ENCODE measurements around the gene ADM2.

Gene ADM2

GRCh38 chr22:50505776-50506610 is 24.6 kb downstream of the ADM2 start:
- Histone ChIP-seq H2AFZ (ENCODE audit: low read depth, low read length) (no peak overlapping the region), H3K9me3 (ENCODE audit: low read length) (no peaks in the 10 kb centered on the region), H3K36me3 (ENCODE audit: insufficient read depth, low read length) (peaks cover 36% of the 10 kb centered on the region), H3K4me1 (ENCODE audit: insufficient read depth, low read length) (peaks cover 21% of the 10 kb centered on the region), H3K27me3 (ENCODE audit: insufficient read depth, low read length) (no peaks in the 10 kb centered on the region), H3K4me3 (ENCODE audit: low read length) (peak overlapping the region; percentile 98)

GRCh38 chr22:50506611-50507420 is 25.5 kb downstream of the ADM2 start:
- Histone ChIP-seq H3K4me1 (ENCODE audit: insufficient read depth, low read length) (peaks cover 21% of the 10 kb centered on the region), H3K27me3 (ENCODE audit: insufficient read depth, low read length) (no peaks in the 10 kb centered on the region), H3K36me3 (ENCODE audit: insufficient read depth, low read length) (peaks cover 36% of the 10 kb centered on the region)

GRCh38 chr22:50507421-50507990 is 26.2 kb downstream of the ADM2 start, which contains the start of gene LMF2:
LMF2 (minus strand) TSS chr22:50507702; CDS start chr22:50507675, 27 bp downstream.
- peak within 1 kb of the TSS; percentile 98 for H3K4me3 ChIP-seq (ENCODE audit: low read length)
- H3K27me3 ChIP-seq (ENCODE audit: insufficient read depth, low read length), result no peaks in the 10 kb centered on the region
- H3K9me3 ChIP-seq (ENCODE audit: low read length), result no peaks in the 10 kb centered on the region
- H3K36me3 ChIP-seq (ENCODE audit: insufficient read depth, low read length), result peaks cover 38% of the 10 kb centered on the region
- peaks cover 21% of the 10 kb centered on the region for H3K4me1 ChIP-seq (ENCODE audit: insufficient read depth, low read length)
- peak within 1 kb of the TSS; percentile 6 for H2AFZ ChIP-seq (ENCODE audit: low read depth, low read length)

More at GRCh38 chr22:50506611-50507420, 25.5 kb downstream of the ADM2 start:
- Histone ChIP-seq H3K9me3 (ENCODE audit: low read length) (no peaks in the 10 kb centered on the region), H3K4me3 (ENCODE audit: low read length) (peak overlapping the region; percentile 98), H2AFZ (ENCODE audit: low read depth, low read length) (peak overlapping the region; percentile 6)

GRCh38 chr22:50507991-50508884 is 26.9 kb downstream of the ADM2 start, which contains the start of gene NCAPH2:
NCAPH2 (plus strand) TSS chr22:50508224; CDS start chr22:50508338, 114 bp downstream.
- H2AFZ ChIP-seq (ENCODE audit: low read depth, low read length), result peak within 1 kb of the TSS; percentile 6
- peaks cover 36% of the 10 kb centered on the region for H3K36me3 ChIP-seq (ENCODE audit: insufficient read depth, low read length)
- peak within 1 kb of the TSS; percentile 98 for H3K4me3 ChIP-seq (ENCODE audit: low read length)
- H3K9me3 ChIP-seq (ENCODE audit: low read length), result no peaks in the 10 kb centered on the region
- H3K27me3 ChIP-seq (ENCODE audit: insufficient read depth, low read length), result no peaks in the 10 kb centered on the region
- H3K4me1 ChIP-seq (ENCODE audit: insufficient read depth, low read length), result peaks cover 21% of the 10 kb centered on the region

GRCh38 chr22:50508897-50509296 is 27.6 kb downstream of the ADM2 start:
- H3K4me3 ChIP-seq (ENCODE audit: low read length), result peak overlapping the region; percentile 74
- no peak overlapping the region for H2AFZ ChIP-seq (ENCODE audit: low read depth, low read length)
- H3K9me3 ChIP-seq (ENCODE audit: low read length), result no peaks in the 10 kb centered on the region
- H3K36me3 ChIP-seq (ENCODE audit: insufficient read depth, low read length), result peaks cover 34% of the 10 kb centered on the region
- H3K27me3 ChIP-seq (ENCODE audit: insufficient read depth, low read length), result no peaks in the 10 kb centered on the region
- H3K4me1 ChIP-seq (ENCODE audit: insufficient read depth, low read length), result peaks cover 21% of the 10 kb centered on the region

GRCh38 chr22:50513175-50513574 is 31.8 kb downstream of the ADM2 start:
- no peaks in the 10 kb centered on the region for H3K27me3 ChIP-seq (ENCODE audit: insufficient read depth, low read length)
- peaks cover 13% of the 10 kb centered on the region for H3K4me1 ChIP-seq (ENCODE audit: insufficient read depth, low read length)
- H2AFZ ChIP-seq (ENCODE audit: low read depth, low read length), result no peak overlapping the region
- H3K36me3 ChIP-seq (ENCODE audit: insufficient read depth, low read length), result peaks cover 44% of the 10 kb centered on the region
- H3K9me3 ChIP-seq (ENCODE audit: low read length), result no peaks in the 10 kb centered on the region
- no peak overlapping the region for H3K4me3 ChIP-seq (ENCODE audit: low read length)

- H3K36me3 ChIP-seq (ENCODE audit: insufficient read depth, low read length), result peaks cover 57% of the 10 kb centered on the region
- no peaks in the 10 kb centered on the region for H3K9me3 ChIP-seq (ENCODE audit: low read length)
- no peak overlapping the region for H2AFZ ChIP-seq (ENCODE audit: low read depth, low read length)
- no peak overlapping the region for H3K4me3 ChIP-seq (ENCODE audit: low read length)
- no peaks in the 10 kb centered on the region for H3K4me1 ChIP-seq (ENCODE audit: insufficient read depth, low read length)
- H3K27me3 ChIP-seq (ENCODE audit: insufficient read depth, low read length), result no peaks in the 10 kb centered on the region
These were observed 34.7 kb downstream of the ADM2 start for GRCh38 chr22:50516068-50516467.

- H3K36me3 ChIP-seq (ENCODE audit: insufficient read depth, low read length), result peaks cover 64% of the 10 kb centered on the region
- no peak overlapping the region for H3K4me3 ChIP-seq (ENCODE audit: low read length)
- no peak overlapping the region for H2AFZ ChIP-seq (ENCODE audit: low read depth, low read length)
These were observed 35.5 kb downstream of the ADM2 start for GRCh38 chr22:50516891-50517290.

GRCh38 chr22:50517495-50518260 is 36.3 kb downstream of the ADM2 start:
- Histone ChIP-seq H3K36me3 (ENCODE audit: insufficient read depth, low read length) (peaks cover 67% of the 10 kb centered on the region), H3K9me3 (ENCODE audit: low read length) (no peaks in the 10 kb centered on the region), H3K27me3 (ENCODE audit: insufficient read depth, low read length) (no peaks in the 10 kb centered on the region), H3K4me1 (ENCODE audit: insufficient read depth, low read length) (no peaks in the 10 kb centered on the region), H2AFZ (ENCODE audit: low read depth, low read length) (no peak overlapping the region), H3K4me3 (ENCODE audit: low read length) (no peak overlapping the region)

More at GRCh38 chr22:50516891-50517290, 35.5 kb downstream of the ADM2 start:
- no peaks in the 10 kb centered on the region for H3K4me1 ChIP-seq (ENCODE audit: insufficient read depth, low read length)
- H3K27me3 ChIP-seq (ENCODE audit: insufficient read depth, low read length), result no peaks in the 10 kb centered on the region
- no peaks in the 10 kb centered on the region for H3K9me3 ChIP-seq (ENCODE audit: low read length)

- no peaks in the 10 kb centered on the region for H3K9me3 ChIP-seq (ENCODE audit: low read length)
- H3K36me3 ChIP-seq (ENCODE audit: insufficient read depth, low read length), result peaks cover 71% of the 10 kb centered on the region
- no peak overlapping the region for H2AFZ ChIP-seq (ENCODE audit: low read depth, low read length)
- no peaks in the 10 kb centered on the region for H3K4me1 ChIP-seq (ENCODE audit: insufficient read depth, low read length)
- H3K27me3 ChIP-seq (ENCODE audit: insufficient read depth, low read length), result no peaks in the 10 kb centered on the region
- H3K4me3 ChIP-seq (ENCODE audit: low read length), result no peak overlapping the region
These were observed 37.3 kb downstream of the ADM2 start for GRCh38 chr22:50518606-50519005.

GRCh38 chr22:50519151-50519550 is 37.8 kb downstream of the ADM2 start:
- H2AFZ ChIP-seq (ENCODE audit: low read depth, low read length), result no peak overlapping the region
- no peak overlapping the region for H3K4me3 ChIP-seq (ENCODE audit: low read length)
- H3K27me3 ChIP-seq (ENCODE audit: insufficient read depth, low read length), result no peaks in the 10 kb centered on the region
- peaks cover under 1% of the 10 kb centered on the region for H3K4me1 ChIP-seq (ENCODE audit: insufficient read depth, low read length)
- H3K36me3 ChIP-seq (ENCODE audit: insufficient read depth, low read length), result peaks cover 75% of the 10 kb centered on the region
- no peaks in the 10 kb centered on the region for H3K9me3 ChIP-seq (ENCODE audit: low read length)
